HG02981 (cell line): ENCODE measurements around the gene UQCR11.
A peak's percentile ranks its signal among the peaks of the same experiment; 100 is the strongest.
"Not testable (repeated sequence)": the region's sequence is repeated elsewhere in the genome, so short reads cannot be mapped to it uniquely, and the experiment has no call there.

ENCODE experiments used
- ATAC-seq: cut with Tn5 transposase; IDR thresholded peaks from one replicate; pipeline ENCODE4 v1.9.1; 2021; ENCODE audit warnings: mild to moderate bottlenecking, moderate library complexity; ENCODE audit not compliant: unreplicated experiment

Gene UQCR11

DNA sequence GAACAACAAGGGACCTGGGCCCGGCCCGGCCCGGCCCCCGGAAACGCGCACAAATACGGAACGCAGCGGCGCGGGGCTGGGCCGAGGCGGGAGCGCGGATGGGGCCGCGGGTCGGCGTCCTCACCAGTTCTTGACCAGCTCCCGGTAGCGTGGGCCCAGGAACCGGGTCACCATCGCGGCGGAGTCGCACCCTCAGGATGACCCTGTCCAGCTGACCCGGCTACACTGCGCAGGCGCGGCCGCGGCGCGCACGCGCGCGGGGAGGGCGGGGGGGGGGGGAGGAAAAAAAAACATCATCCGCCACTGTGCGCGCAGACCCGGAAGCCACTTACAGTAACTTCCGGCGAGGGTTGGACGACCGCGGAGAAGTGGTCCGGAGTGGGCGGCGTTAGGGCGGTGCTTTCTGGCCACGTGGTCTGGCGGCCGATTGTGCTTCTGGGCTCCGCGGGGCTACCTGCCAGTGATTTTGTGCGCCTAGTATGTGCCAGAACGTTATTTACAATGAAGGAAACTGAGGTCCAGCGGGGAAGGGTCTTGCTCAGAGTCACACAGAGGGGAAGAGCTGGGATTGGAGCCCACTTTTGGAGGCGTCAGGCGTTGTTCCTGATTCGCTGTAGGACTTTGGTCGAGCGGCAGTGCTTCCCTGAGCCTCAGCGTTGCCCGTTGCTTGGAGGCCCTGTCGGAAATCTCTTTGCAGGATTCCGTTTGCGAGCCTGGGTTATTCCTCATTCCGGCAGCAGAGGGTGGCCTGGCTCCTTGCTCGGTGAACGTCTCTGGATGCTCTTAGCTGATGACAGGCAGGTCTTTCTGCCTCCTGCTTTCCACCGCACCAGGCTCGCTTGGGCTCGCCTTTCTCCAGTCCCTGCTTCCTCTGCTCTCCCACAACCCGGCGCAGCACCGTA lies at the start of gene UQCR11:
Gene UQCR11, minus strand, starts transcription at position 227 of the 902 bp plus-strand sequence. Its CDS starts 53 bp downstream, at position 174.
- peak; percentile 77 for ATAC-seq

DNA sequence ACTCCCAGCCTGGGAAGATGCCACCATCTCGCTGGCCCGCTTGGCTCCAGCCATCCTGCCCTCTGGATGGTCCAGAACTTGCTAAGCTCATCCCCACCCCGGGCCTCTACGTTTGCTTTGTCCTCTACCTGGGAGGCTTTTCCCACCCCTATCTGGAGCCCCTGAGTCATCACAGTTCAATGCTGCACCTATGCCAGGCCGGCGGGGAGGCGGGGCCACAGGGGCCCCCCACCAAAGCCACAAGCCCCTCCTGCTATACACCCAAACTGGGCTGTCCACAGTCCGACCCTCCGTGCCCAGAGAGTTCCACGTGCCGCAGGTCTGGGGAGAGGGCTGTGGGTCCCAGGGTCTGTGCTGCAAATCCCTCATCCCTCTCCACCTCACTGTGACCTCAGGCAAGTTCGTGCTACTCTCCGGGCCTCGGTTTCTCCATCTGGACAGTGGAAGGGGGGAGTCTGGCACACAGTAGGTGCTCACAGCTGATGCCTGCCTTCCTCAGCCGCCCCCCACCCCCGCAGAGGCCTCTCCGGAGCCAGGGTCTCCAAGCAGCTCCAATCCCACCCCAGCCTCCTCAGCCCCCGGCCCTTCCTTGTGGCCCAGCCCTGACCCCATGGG lies 49.0 kb upstream of the UQCR11 start:
- ATAC-seq, result no peak

DNA sequence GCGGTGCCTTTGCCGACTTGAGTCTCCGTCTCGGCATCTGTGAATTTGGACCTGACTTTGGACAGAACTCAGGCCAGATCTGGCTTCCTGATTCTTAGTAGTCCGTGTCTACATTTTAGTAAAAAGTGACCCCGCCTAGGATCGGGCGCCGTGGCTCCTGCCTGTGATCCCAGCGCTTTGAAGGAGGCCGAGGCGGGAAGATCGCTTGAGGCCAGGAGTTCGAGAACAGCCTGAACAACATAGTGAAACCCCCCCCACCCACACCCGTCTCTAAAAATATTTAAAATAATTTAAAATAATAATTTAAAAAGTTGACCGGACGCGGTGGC lies 48.0 kb upstream of the UQCR11 start:
- no peak for ATAC-seq

DNA sequence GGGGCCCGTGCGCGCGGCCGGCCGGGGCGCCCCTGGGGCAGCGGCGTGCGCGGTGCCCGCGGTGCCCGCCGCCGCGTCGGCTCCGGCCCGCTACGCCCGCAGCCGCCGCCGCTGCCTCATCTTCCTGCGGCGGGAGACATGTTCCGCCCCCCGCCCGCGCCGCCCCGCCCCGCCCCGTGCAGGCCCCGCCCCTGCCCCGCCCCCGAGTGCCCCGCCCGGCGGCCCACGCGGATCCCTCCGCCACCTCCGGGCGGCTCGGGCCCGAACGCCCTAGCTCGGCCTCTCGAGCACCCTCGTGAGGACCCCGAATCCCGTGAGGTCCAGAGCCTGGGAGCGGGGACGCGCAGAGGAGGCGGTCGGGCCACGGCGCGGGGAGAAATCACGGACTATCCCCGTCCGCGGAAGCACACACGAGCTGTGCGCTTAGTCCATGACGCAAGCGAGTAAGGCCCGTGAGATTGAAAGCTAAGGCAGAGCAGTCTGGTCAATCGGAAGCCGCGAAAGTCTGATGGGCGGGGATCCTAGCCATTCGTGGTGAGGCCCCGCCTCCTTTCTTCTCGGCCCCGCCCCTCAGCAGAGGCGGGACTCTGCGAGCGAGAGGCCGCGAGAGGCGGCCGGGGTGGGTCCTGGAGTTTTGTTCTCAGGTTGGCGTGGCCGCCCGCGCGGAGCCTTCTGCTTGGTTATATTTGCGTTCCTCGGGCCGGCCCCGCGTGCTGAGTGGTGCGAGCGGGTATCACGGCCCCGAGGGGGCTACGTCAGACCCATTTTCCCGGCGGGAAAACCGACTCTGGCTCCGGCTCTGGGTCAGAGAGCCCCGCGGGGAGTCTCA lies 47.4 kb upstream of the UQCR11 start, which contains the start of gene TCF3:
Gene TCF3, minus strand, starts transcription at position 145 of the 829 bp plus-strand sequence. CDS start 2,367 bp downstream, outside the sequence.
- ATAC-seq, result peak; percentile 67

DNA sequence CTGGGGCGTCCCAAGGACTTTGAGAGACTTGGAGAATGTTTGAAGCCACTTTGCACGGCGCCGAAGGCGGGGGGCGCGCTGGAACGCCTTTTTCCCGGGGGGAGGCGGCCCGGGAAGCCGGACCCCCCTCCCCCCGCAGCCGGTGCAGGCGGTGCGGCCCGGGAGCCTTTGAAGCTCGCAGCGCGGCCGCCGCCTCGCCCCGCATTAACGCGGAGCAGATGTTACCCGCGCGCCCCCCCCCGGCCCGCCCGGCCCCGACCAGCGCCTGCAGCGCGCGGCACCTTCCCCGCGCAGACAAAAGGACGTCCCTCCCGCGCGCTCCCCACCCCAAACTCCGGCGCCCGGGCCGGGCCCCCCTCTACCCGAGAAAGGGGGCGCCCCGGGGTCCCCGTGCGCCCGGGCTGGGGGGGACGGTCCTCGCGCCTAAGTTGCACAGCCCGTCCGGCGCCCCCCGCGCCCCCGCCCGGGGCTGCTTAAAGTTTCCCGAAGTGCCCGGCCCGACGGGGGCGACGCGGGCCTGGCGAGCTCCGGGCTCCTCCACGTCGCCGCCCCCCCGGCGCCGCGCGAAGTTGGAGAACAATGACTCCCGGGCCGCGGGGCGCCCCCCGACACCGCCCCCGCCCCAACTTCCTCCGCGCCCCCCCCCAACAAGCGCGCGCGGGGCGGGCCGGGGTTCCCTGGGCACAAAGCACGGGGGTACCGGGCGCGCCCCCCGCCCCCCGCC lies 46.5 kb upstream of the UQCR11 start:
- no peak for ATAC-seq

DNA sequence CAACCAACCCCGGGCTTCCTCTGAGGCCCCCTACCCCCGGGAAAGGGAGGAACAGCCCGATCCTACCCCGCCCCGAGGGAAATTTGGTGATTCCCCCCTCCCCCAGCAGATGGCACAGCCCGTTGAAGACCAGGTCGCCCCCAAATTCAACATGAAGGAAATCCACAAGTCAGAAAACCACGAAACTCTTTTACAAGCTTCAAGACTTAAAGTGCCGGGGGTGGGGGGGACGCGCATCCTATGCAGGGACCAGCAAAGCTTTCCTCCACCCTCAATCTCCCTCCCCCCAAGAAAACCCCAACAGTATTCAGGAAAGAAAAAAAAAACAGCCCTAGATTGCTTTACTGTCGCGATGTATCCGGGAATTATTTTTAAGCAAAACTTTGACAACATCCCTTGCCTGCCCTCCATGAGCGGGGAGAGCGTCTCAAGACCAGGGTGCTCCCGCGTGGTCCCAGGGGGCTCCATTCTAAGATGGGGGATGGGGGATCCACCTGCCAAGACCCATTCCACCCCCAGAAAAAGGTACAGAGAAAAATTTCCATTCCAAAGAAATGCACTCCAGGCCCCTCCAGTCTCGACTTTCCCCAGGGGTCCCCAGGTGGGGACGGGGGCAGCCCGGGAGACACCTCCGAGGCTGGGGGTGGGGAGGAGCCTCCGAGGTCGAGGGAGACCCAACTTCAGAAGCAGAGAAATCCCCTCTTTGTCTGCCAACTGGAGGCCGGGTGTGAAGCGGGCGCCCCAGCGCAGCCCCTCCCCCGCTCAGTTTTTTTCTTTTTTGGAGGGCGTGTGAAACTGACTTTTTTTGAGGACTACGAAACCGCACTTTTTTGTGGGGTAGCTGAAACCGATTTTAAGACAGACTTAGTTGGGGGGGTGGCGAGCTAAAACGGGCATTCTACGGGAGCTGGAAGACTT lies 45.6 kb upstream of the UQCR11 start:
- no peak for ATAC-seq

DNA sequence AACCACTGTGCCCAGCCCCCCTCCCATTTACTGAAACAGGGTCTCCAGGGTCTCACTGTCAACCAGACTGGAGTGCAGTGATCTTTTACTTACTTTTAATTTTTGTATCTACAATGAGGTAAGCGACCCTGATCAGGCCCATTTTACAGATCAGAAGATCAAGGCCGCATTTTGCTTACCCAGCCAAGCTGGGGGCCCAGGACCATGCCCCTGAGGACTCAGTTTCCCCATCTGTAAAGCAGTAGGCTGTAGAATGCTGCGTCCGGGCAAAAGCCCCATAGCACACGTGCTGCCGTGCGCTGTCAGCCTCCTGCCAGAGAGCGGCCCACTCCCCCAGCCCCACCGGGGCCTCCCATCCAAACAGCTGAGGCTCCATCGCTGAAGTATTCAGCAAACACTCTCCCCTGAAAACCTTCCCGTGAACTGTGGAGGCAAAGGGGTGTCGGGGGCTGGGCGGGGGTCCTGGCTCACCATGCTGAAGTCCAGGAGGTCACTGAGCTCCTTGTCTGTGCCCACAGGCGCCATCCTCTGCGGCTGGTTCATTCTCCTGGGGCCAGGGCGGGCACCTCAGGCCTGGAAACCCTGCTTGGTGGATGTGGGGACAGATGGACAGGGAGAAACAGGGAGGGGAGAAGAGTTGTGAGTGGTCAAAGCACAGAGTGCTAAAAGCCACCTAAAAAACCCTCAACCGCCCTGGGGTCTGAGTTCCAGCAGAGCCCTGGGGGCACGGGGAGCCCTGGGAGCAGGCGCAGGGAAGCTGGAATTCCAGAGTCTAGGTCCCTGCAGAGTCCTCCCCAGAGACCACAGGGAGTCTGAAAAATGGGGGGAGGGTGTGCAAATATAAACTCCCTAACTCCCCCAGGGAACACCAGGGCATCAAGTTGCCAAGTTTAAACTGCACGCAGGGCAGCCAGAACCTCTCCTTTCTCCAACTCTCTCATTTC lies 44.7 kb upstream of the UQCR11 start:
- no peak for ATAC-seq

DNA sequence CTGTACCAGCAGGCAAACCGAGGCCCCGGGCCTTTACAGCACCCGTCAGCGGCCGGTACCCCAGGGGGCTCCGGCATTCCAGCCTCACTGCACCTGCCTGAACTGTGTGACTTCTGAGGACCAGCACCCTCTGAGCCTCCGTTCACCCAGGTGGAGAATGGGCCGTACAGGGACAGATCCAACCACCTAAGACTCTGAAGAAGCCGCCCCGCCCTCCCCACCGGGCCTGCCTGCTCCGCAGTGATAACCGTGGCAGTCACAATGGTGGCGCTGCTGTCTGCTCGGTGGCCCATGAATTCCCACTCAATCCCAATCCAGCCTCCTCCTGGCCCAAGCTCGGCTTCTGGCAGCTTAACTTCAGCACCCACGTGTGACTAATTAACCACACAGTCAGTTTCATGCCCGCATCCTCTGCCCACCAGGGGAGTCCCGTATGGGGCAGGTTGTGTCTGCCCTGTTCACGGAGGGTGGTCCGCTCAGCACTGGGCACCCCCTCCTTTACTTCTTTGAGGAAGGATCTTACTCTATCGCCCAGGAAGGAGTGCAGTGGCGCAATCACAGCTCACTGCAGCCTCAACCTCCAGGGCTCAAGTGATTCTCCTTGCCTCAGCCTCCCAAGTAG lies 43.8 kb upstream of the UQCR11 start:
- ATAC-seq, result no peak

DNA sequence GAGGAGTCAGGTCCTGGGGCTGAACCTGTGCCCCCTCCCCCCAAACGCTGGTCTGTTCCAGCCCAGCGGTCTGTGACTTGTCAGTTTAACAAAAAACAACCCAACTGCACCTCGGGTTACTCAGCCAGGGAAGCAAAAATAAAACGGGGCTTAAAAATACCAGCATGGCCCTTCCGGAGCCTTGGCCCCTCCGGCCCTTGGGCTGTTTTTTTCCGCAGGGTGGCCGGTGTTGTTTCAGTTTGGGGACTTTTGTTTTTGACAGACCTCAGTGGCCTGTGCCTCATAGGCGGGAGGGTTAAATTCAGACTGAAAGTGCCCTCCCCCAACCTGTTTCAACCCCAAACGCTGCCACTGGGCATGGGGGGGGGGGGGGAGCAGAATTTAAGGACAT lies 43.2 kb upstream of the UQCR11 start:
- no peak for ATAC-seq

DNA sequence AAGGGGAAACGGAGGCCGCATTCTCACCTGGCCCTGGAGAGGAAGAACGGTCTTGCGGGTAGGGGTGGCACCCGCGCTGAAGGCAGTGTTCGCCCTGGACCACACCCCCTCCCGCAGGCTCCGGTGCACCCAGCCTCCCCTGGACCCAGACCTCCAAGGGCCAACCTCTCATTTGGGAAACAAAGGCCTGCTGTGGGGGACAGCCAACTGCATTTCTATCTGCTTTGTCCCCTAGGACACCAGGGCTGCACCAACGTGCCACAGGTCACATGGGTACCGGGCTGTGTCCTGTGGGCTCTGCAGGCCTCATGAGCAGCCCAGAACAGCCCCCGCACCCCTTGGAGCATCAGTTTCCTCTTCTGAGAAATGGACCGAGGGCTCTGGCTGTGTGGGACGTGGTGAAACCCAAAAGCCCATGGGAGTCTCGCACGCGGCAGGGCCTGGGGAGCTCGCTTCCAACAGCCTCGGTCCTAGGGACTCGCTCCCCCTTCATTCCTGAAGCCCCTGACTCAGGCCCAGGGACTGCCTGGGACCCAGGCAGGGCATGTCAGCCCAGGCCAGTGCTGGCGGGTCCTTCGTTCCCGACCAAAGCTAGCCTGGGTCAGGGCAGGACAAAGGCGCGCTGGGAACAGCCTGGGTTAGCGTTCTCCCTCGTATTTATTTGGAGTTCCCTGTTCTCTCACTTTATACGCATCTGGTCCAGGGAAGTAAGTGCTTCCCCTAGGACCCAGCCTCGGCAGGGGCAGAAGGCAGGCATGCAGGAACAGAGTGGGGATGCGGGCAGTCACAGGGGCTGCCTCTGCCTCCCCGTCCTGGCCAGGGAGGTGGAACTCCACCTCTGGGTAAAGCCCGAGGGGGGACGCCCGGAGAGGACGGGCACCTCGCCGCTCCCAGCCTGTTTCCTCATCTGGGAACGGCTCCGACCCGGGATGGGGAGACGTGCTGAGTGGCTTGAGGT lies 42.5 kb upstream of the UQCR11 start:
- ATAC-seq, result no peak

DNA sequence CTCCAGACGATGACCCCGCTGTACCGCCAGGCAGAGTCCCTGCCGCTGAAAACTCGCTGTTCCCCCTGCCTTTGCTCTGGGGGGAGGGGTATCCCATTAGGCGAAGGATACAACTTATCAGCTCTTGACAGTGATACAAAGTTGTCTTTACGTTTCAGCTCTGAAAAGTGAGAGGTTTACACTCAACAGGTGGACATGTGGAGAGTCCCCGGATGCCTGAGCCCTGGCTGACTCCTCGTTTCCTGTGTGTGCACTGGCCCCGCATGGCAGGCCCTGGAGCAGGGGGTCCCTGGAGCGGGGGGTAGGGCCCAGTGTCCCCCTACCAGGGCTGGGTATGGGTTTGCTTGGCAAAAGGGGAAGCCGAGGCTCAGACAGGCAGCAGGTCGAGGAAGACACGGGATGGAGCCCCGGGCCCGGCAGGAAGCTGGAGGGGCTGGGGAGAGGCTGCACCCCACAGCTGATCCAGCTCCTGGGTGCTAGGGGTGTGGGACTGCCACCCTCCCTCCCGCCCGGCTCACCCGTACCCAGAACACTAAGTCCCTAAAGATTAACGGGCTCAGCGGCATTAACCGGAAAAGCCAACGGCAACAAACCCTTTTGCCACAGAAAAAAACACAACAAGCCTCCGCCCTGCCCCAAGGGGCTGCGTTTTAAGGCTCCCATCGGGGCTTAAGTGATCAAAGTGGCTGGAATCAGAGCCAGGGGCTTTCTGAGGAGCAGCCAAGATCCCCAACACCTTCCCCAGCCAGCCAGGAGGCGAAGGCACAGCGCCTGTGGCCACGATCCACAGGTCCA lies 41.6 kb upstream of the UQCR11 start:
- no peak for ATAC-seq

DNA sequence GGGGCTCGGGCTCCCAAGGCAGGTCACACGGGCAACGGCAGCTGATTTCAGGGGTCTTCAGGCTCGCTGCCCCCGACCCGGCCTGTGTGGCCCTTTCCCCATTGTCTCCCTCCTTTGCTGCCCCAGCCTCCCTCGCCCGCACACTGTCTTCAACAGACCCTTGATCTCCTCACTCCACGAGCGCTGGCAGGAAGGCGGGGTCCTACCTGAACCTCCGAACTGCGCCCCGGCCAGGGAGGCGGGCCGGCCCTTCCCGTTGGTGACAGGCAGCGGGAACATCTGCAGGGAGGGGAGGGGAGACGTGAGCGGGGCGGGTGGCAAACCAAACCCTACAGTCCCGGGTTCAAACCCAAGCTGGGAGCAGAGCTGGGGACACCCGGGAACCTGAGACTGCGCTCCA lies 40.9 kb upstream of the UQCR11 start:
- ATAC-seq, result no peak

DNA sequence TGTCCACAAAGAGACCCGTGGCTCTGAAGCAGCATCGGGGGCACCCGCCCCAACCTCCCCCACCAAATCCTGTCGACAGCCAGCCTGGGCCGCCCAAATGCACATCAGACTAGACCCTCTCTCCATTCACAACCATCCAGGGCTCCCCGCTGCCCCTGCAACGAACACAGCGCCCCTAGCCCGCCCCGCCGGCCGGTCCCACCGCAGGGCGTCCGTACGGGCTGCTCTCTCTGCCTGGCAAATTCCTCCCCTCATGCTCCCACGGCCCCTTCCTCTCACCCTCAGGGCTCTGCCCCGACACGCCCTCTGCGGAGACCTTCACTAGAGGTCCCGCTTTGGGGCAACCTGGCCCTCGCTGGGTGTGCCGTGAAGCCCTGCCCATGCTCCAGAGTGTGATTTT lies 40.0 kb upstream of the UQCR11 start:
- ATAC-seq, result no peak

DNA sequence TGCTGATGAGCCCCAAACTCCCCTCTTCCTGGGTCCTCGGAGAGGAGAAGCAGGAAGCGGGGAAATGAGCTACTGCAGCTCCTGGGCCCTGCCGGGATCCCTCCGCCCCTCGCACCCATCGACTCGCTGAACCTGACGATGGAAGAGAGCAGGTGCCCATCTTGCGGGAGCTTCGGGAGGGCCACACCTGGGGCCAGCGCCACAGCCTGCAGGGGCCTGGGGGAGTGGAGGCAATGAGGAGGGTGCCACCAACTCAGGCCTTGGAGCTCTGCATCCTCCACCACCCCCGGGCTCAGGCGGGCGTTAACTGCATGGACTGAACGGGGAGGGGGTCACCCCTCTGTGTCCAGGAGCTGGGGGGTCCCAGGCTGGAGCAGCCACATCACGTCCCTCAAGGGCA lies 38.8 kb upstream of the UQCR11 start:
- ATAC-seq, result no peak

DNA sequence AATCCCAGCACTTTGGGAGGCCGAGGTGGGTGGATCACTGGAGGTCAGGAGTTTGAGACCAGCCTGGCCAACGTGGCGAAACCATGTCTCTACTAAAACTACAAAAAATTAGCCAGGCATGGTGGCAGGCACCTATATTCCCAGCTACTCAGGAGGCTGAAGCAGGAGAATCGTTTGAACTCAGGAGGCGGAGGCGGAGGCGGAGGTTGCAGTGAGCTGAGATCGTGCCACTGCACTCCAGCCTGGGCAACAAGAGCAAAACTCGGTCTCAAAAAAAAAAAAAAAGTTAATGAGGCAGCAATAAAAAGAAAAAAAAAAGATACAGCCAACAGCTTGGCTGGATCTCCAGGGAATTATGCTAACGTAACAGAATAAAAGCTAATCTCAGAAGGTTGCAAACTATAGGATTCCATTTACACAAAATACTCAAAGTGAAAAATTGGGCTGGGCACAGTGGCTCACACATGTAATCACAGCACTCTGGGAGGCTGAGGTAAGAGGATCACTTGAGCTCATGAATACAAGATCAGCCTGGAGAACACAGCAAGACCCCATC lies 35.7 kb upstream of the UQCR11 start:
- not testable (repeated sequence) for ATAC-seq
